Body of pancreas (tissue), 4 donors: Measurements from ENCODE around the gene SENP6. TPM values are rescaled to one million over a fixed set of nuclear protein-coding genes. Genes with fewer than 3 reads are reported as not detected.
"Not testable (repeated sequence)": the region's sequence is repeated elsewhere in the genome, so short reads cannot be mapped to it uniquely, and the experiment has no call there.

ENCODE experiments used
- ATAC-seq: fragments of 150-250 bp; one replicate; pipeline ENCODE4 v1.9.1; 2016
- DNase-seq, 4 donors: peaks; one replicate each; pipeline ENCODE4 v3.0.0-alpha.2; 2019
- H3K27ac ChIP-seq, 4 donors: fragments of 200-600 bp; sonication (generic); 1 replicate in 3 of 4; 2 replicates in 1 of 4; pipeline versions ENCODE4 v1.5.1 to v1.6.1; 2016 to 2019; ENCODE audit warnings: mild to moderate bottlenecking in 1 of 4, mixed read lengths in 1 of 4, moderate library complexity in 1 of 4
- H3K27me3 ChIP-seq, 2 donors: fragments of 200-600 bp; sonication (generic); one replicate each; pipeline ENCODE4 v1.6.0; 2016; ENCODE audit warnings: mild to moderate bottlenecking in 1 of 2
- H3K36me3 ChIP-seq, 2 donors: fragments of 200-600 bp; sonication (generic); replicated peaks in 1 of 2; 2 replicates each; pipeline ENCODE4 v1.5.1; 2016; ENCODE audit warnings: low read depth in 2 of 2; ENCODE audit not compliant: insufficient read depth in 1 of 2
- H3K4me1 ChIP-seq: fragments of 200-600 bp; sonication (generic); one replicate; pipeline ENCODE4 v1.6.0; 2016
- H3K4me3 ChIP-seq, 2 donors: fragments of 200-600 bp; sonication (generic); 1 replicate in 1 of 2; 2 replicates in 1 of 2; pipeline ENCODE4 v1.5.1; 2016 to 2019
- H3K9me3 ChIP-seq, 3 donors: fragments of 200-600 bp; sonication (generic); 1 replicate in 2 of 3; 2 replicates in 1 of 3; pipeline ENCODE4 v1.5.1; 2016
- CTCF ChIP-seq, 7 experiments: fragments of 450-650 bp in 4 of 7; fragments of 200-600 bp in 3 of 7; sonication (generic) in 3 of 7; IDR thresholded peaks; one replicate each; pipeline ENCODE4 v1.5.1; 2016 to 2019; ENCODE audit warnings: antibody characterized with exemption in 7 of 7
- POLR2A ChIP-seq, 3 donors: fragments of 450-650 bp; IDR thresholded peaks; one replicate each; pipeline ENCODE4 v1.6.1; 2016; ENCODE audit warnings: antibody characterized with exemption in 3 of 3, mild to moderate bottlenecking in 2 of 3
- WGBS, 2 donors: methylation state at CpG; one replicate each; pipeline ENCODE4 v1.1.5; 2017; 5-methylcytosine and 5-hydroxymethylcytosine counted together
- intact Hi-C: fragments of 100-400 bp; cut with DNase I; formaldehyde crosslinking; loops from one replicate; pipeline ENCODE4 v1.15.1; 2023
- total RNA-seq, 2 donors: library from RNA; depleted of rRNA; stranded (reverse); fragments of >200 nt; gene quantifications; one replicate each; pipeline ENCODE4 v1.1.0, GENCODE V29; 2016

Gene SENP6
- total RNA-seq, 2 donors from 2014 or later: 68.6 to 75.2 TPM

- intact Hi-C loops: no loop called here
- TF ChIP-seq CTCF (IDR thresholded peaks at IDR 0.05) (no peak), POLR2A (IDR thresholded peaks at IDR 0.05) (no peak)
- Histone ChIP-seq H3K4me1 (no peaks in the 10 kb centered on the region), H3K27ac (no peak overlapping the region), H3K9me3 (no peaks in the 10 kb centered on the region), H3K27me3 (no peaks in the 10 kb centered on the region), H3K4me3 (no peak overlapping the region), H3K36me3 (no peaks in the 10 kb centered on the region)
- DNase-seq (no peak), ATAC-seq (no peak)
- WGBS, 2 donors: 95% methylated on average over 2 of the region's 2 CpGs
Measured at GRCh38 chr6:75590370-75590769, 11.3 kb upstream of the SENP6 start.

DNA sequence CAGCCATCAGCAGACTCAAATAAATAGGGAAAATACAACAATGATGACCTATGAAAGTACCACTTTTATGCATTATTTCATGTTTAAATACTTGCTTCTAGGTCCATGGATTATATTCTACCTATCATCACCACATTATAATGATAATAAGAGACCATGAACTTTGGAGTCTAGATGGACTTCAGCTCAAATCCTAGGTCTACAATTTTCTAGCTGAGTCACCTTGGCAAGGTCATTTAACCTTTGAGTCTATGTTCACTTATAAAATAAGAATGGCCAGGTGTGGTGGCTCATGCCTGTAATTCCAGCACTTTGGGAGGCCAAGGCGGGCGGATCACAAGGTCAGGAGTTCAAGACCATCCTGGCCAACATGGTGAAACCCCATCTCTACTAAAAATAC, 5.3 kb upstream of the SENP6 start:
- H3K4me1 ChIP-seq, ATAC-seq, DNase-seq, H3K4me3 ChIP-seq, H3K27me3 ChIP-seq, H3K27ac ChIP-seq, H3K9me3 ChIP-seq, H3K36me3 ChIP-seq, intact Hi-C loops: not testable (repeated sequence)
- WGBS, 2 donors: 93 to 100% methylated on average over 2 of the region's 2 CpGs

DNA sequence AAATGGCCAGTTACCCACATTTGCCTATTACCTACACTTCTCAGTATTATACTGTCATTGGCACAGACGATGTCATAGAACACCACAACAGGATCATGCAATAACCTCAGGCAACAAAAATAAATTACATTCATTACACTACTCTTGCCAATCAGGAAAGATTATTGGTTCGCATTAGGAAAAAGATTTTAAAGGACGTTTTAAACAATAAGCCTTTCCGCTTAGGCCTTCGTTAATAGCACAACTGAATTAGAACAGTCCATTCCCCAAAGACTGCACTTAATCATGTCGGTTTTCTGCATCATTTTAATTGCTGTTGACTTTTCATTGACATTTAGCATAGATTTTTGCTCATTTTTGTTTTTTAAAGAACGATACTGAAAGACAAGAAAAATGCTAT, 912 bp upstream of the SENP6 start:
- H3K27me3 ChIP-seq: no peaks in the 10 kb centered on the region
- H3K9me3 ChIP-seq: no peaks in the 10 kb centered on the region
- intact Hi-C loops: no loop called here
- ATAC-seq (no peak), DNase-seq (no peak)
- no peak overlapping the region for H3K4me3 ChIP-seq
- peak overlapping the region in 3 of 4 donors; percentile 98 for H3K27ac ChIP-seq
- TF ChIP-seq CTCF (IDR thresholded peaks at IDR 0.05) (no peak), POLR2A (IDR thresholded peaks at IDR 0.05) (no peak)
- no peaks in the 10 kb centered on the region for H3K36me3 ChIP-seq
- H3K4me1 ChIP-seq: peaks cover 26% of the 10 kb centered on the region
- WGBS, 2 donors: 52 to 54% methylated on average over 7 of the region's 7 CpGs

GRCh38 chr6:75602246-75603105, 796 bp downstream of the SENP6 start:
- 0 to 1% methylated on average over 31 to 68 of the region's 70 CpGs for WGBS, 2 donors
- TF ChIP-seq CTCF (IDR thresholded peaks at IDR 0.05) (no peak), POLR2A (IDR thresholded peaks at IDR 0.05) (no peak)
- H3K27me3 ChIP-seq: no peaks in the 10 kb centered on the region
- intact Hi-C loops: no loop called here
- ATAC-seq: peak; percentile 73
- no peaks in the 10 kb centered on the region for H3K9me3 ChIP-seq
- H3K27ac ChIP-seq: peak overlapping the region; percentile 90 to 98 (median 98)
- H3K4me1 ChIP-seq: peaks cover 30% of the 10 kb centered on the region
- DNase-seq: peak; percentile 45 to 59 (median 46)
- peak overlapping the region; percentile 74 to 89 for H3K4me3 ChIP-seq
- no peaks in the 10 kb centered on the region for H3K36me3 ChIP-seq

- 0% methylated on average over 2 of the region's 2 CpGs for WGBS, 2 donors
- Histone ChIP-seq H3K4me3 (peak overlapping the region in 1 of 2 donors; percentile 74), H3K9me3 (no peaks in the 10 kb centered on the region), H3K27me3 (no peaks in the 10 kb centered on the region), H3K27ac (peak overlapping the region; percentile 90 to 98 (median 98)), H3K36me3 (no peaks in the 10 kb centered on the region), H3K4me1 (peaks cover 35% of the 10 kb centered on the region)
- intact Hi-C loops: no loop called here
- TF ChIP-seq POLR2A (IDR thresholded peaks at IDR 0.05): no peak
- TF ChIP-seq CTCF (IDR thresholded peaks at IDR 0.05): no peak
- no peak for ATAC-seq
- no peak for DNase-seq
Measured at GRCh38 chr6:75603106-75603420, 1.4 kb downstream of the SENP6 start.
